NT2/D1 (cell line): Measurements from ENCODE around the gene CAB39.

Experiments
- SUZ12 ChIP-seq: IDR thresholded peaks from 2 replicates; pipeline ENCODE4 v1.6.1; 2011; ENCODE audit not compliant: insufficient read length, insufficient read depth; ENCODE audit errors: extremely low read depth
- YY1 ChIP-seq: IDR thresholded peaks from 2 replicates; pipeline ENCODE4 v1.6.1; 2011; ENCODE audit not compliant: insufficient read length, insufficient read depth
- ZNF274 ChIP-seq: IDR thresholded peaks from 2 replicates; pipeline ENCODE4 v1.6.1; 2011; ENCODE audit warnings: mild to moderate bottlenecking, low read depth, low read length

GRCh38 chr2:230809677-230810251, 97.1 kb downstream of the CAB39 start:
- no peak for TF ChIP-seq ZNF274
- no peak for TF ChIP-seq SUZ12
- TF ChIP-seq YY1: no peak
